H9 (cell line): Measurements from ENCODE around the gene IRF7. TPM values are rescaled to one million over a fixed set of nuclear protein-coding genes. Genes with fewer than 3 reads are reported as not detected.

Source experiments
- DNase-seq: peaks from one replicate; pipeline ENCODE4 v3.0.0-alpha.2; 2017
- H2AFZ ChIP-seq: one replicate; pipeline ENCODE4 v1.6.1; 2013; ENCODE audit warnings: mild to moderate bottlenecking, low read length, control low read depth, moderate library complexity
- H2AK5ac ChIP-seq: 2 replicates; pipeline ENCODE4 v1.6.1; 2013; ENCODE audit warnings: low read length, control low read depth, mixed read lengths; ENCODE audit not compliant: insufficient read length
- H2BK120ac ChIP-seq: one replicate; pipeline ENCODE4 v1.6.1; 2013; ENCODE audit warnings: low read depth, mild to moderate bottlenecking, low read length, control low read depth, inconsistent platforms; ENCODE audit not compliant: poor library complexity, severe bottlenecking
- H2BK12ac ChIP-seq: 2 replicates; pipeline ENCODE4 v1.6.1; 2013; ENCODE audit warnings: low read length, control low read depth, mixed read lengths, low read depth; ENCODE audit not compliant: insufficient read length
- H2BK15ac ChIP-seq: 2 replicates; pipeline ENCODE4 v1.6.1; 2013; ENCODE audit warnings: low read depth, low read length, control low read depth
- H2BK20ac ChIP-seq: one replicate; pipeline ENCODE4 v1.6.1; 2013; ENCODE audit warnings: low read depth, mild to moderate bottlenecking, low read length, control low read depth, inconsistent platforms; ENCODE audit not compliant: poor library complexity, severe bottlenecking
- H2BK5ac ChIP-seq: 2 replicates; pipeline ENCODE4 v1.6.1; 2013; ENCODE audit warnings: low read length, control low read depth, mixed read lengths; ENCODE audit not compliant: insufficient read length
- H3K14ac ChIP-seq: 2 replicates; pipeline ENCODE4 v1.6.1; 2013; ENCODE audit warnings: low read length, control low read depth; ENCODE audit not compliant: insufficient read depth
- H3K18ac ChIP-seq: 2 replicates; pipeline ENCODE4 v1.6.1; 2013; ENCODE audit warnings: low read depth, mild to moderate bottlenecking, mixed read lengths, low read length, control low read depth; ENCODE audit not compliant: insufficient read length
- H3K23ac ChIP-seq: 2 replicates; pipeline ENCODE4 v1.6.1; 2013; ENCODE audit warnings: low read length, control low read depth, mixed read lengths, low read depth; ENCODE audit not compliant: insufficient read length
- H3K23me2 ChIP-seq: 2 replicates; pipeline ENCODE4 v1.6.1; 2013; ENCODE audit warnings: low read depth, mild to moderate bottlenecking, mixed read lengths, low read length, control low read depth; ENCODE audit not compliant: insufficient read length, poor library complexity, severe bottlenecking
- H3K27ac ChIP-seq: 2 replicates; pipeline ENCODE4 v1.5.1; 2013; ENCODE audit warnings: low read length, control low read depth, mixed read lengths, low read depth; ENCODE audit not compliant: insufficient read length
- H3K27me3 ChIP-seq: 2 replicates; pipeline ENCODE4 v1.6.1; 2013; ENCODE audit warnings: low read length, control low read depth, inconsistent platforms; ENCODE audit not compliant: insufficient read depth
- H3K4ac ChIP-seq: 2 replicates; pipeline ENCODE4 v1.6.1; 2013; ENCODE audit warnings: low read depth, mild to moderate bottlenecking, control low read depth, inconsistent platforms, low read length, moderate library complexity
- H3K4me1 ChIP-seq: 2 replicates; pipeline ENCODE4 v1.6.1; 2013; ENCODE audit warnings: low read length, control low read depth, inconsistent platforms; ENCODE audit not compliant: insufficient read depth
- H3K4me2 ChIP-seq: 2 replicates; pipeline ENCODE4 v1.6.1; 2013; ENCODE audit warnings: low read length, control low read depth, mixed read lengths; ENCODE audit not compliant: insufficient read length, insufficient read depth
- H3K56ac ChIP-seq: 2 replicates; pipeline ENCODE4 v1.6.1; 2013; ENCODE audit warnings: low read depth, mild to moderate bottlenecking, mixed read lengths, low read length, control low read depth; ENCODE audit not compliant: insufficient read length
- H3K79me1 ChIP-seq: 2 replicates; pipeline ENCODE4 v1.6.1; 2013; ENCODE audit warnings: low read depth, mild to moderate bottlenecking, moderate library complexity, low read length, control low read depth, inconsistent platforms; ENCODE audit not compliant: insufficient read depth, poor library complexity, severe bottlenecking
- H3K79me2 ChIP-seq: 2 replicates; pipeline ENCODE4 v1.6.1; 2013; ENCODE audit warnings: low read length, control low read depth, inconsistent platforms; ENCODE audit not compliant: insufficient read depth
- H3K9ac ChIP-seq: 2 replicates; pipeline ENCODE4 v1.6.1; 2013; ENCODE audit warnings: low read length, control low read depth, mixed read lengths; ENCODE audit not compliant: insufficient read length; ENCODE audit errors: extremely low read depth
- H3K9me3 ChIP-seq: one replicate; pipeline ENCODE4 v1.6.1; 2013; ENCODE audit warnings: low read depth, low read length, inconsistent platforms; ENCODE audit not compliant: control insufficient read depth
- H3T11ph ChIP-seq: one replicate; pipeline ENCODE4 v1.6.1; 2013; ENCODE audit warnings: mild to moderate bottlenecking, low read length, control low read depth, inconsistent platforms
- H4K20me1 ChIP-seq: one replicate; pipeline ENCODE4 v1.6.1; 2013; ENCODE audit not compliant: control insufficient read depth, insufficient read length, insufficient read depth
- H4K5ac ChIP-seq: 2 replicates; pipeline ENCODE4 v1.6.1; 2013; ENCODE audit warnings: low read depth, mild to moderate bottlenecking, mixed read lengths, low read length, control low read depth; ENCODE audit not compliant: insufficient read length
- H4K8ac ChIP-seq: replicated peaks from 2 replicates; pipeline ENCODE4 v1.6.1; 2013; ENCODE audit warnings: low read length, control low read depth, mixed read lengths, low read depth; ENCODE audit not compliant: insufficient read length
- H4K91ac ChIP-seq: 2 replicates; pipeline ENCODE4 v1.6.1; 2013; ENCODE audit warnings: low read depth, mild to moderate bottlenecking, moderate library complexity, mixed read lengths, low read length, control low read depth; ENCODE audit not compliant: insufficient read length
- H3K27ac Mint-ChIP-seq, 3 experiments: 2 replicates in 2 of 3; 3 replicates in 1 of 3; pipeline ENCODE4 v1.8.0; 2020 to 2021; ENCODE audit warnings: mixed read lengths in 3 of 3, mild to moderate bottlenecking in 1 of 3, moderate library complexity in 1 of 3
- H3K27me3 Mint-ChIP-seq: 2 replicates; pipeline ENCODE4 v1.8.0; 2021; ENCODE audit warnings: low read depth, mild to moderate bottlenecking, moderate library complexity, mixed read lengths
- H3K36me3 Mint-ChIP-seq, 3 experiments: 2 replicates in 2 of 3; 3 replicates in 1 of 3; pipeline ENCODE4 v1.8.0; 2020 to 2021; ENCODE audit warnings: low read depth in 3 of 3, mixed read lengths in 3 of 3; ENCODE audit not compliant: insufficient read depth in 1 of 3
- H3K4me1 Mint-ChIP-seq, 2 experiments: 2 replicates each; pipeline ENCODE4 v1.8.0; 2020; ENCODE audit warnings: mixed read lengths in 2 of 2
- H3K4me3 Mint-ChIP-seq, 2 experiments: 2 replicates in 1 of 2; 3 replicates in 1 of 2; pipeline ENCODE4 v1.8.0; 2020 to 2021; ENCODE audit warnings: mild to moderate bottlenecking in 2 of 2, mixed read lengths in 2 of 2, moderate library complexity in 1 of 2
- H3K9me3 Mint-ChIP-seq, 2 experiments: 2 replicates in 1 of 2; 3 replicates in 1 of 2; pipeline ENCODE4 v1.8.0; 2020; ENCODE audit warnings: mild to moderate bottlenecking in 2 of 2, mixed read lengths in 2 of 2, moderate library complexity in 1 of 2
- WGBS: extraction: QIAGEN DNeasy Blood & Tissue Kit; methylation state at CpG from one replicate; pipeline ENCODE4 v1.1.7; 2013; ENCODE audit warnings: missing lambda C conversion rate, low lambda C conversion rate, mixed read lengths; ENCODE audit not compliant: insufficient read length; ENCODE audit errors: extremely low coverage; 5-methylcytosine and 5-hydroxymethylcytosine counted together
- total RNA-seq: library from RNA; stranded (reverse); gene quantifications from 2 replicates; pipeline ENCODE4 v1.2.1, GENCODE V29; 2021
- TF ChIP-seq, protein P1 (sequence below): fragments of 200-600 bp; sonication (generic); conservative IDR thresholded peaks from 3 replicates; pipeline ENCODE4 v1.8.0; 2021; ENCODE audit warnings: antibody characterized with exemption, mild to moderate bottlenecking

IRF7 gene
- total RNA-seq, 1 experiment from 2014 or later, result 9.8 TPM

DNA sequence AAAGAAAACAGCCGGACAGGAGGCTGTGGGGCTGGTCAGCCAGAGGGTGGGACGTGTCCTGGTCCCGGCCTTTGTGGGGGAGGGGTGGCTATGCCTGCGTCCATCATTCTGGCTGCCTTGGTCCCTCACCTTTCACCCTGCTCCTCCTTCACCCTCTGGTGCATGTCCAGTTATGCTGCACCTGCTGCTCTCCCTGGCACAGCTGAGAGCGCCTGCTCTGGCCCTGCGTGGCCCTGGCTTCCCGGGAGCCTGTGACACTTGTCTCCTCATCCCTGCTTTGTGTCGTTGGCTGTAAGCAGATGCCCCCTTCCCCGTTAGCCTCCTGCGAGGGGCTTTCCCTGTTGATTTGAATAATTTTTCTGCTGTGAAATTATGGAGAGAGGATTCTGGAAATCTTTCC lies 22.8 kb downstream of the IRF7 start:
- H3K14ac ChIP-seq, result no peak overlapping the region
- Mint-ChIP-seq H3K9me3 (no peaks in the 10 kb centered on the region; a peak in 1 of 5 replicates), H3K27me3 (0 out of 2 replicates have a peak, but pooled peaks cover 2% of the 10 kb centered on the region), H3K4me3 (no peak overlapping the region; a peak in 1 of 5 replicates), H3K36me3 (peaks cover 60 to 88% (median 88%) of the 10 kb centered on the region in 3 experiments), H3K27ac (0 out of 7 replicates have a peak overlapping the region, but pooled peaks of 1 of the 3 experiments have one; percentile 28), H3K4me1 (no peaks in the 10 kb centered on the region)
- H4K5ac ChIP-seq, result no peak overlapping the region
- H3K4ac ChIP-seq, result no peak overlapping the region
- H3K4me1 ChIP-seq, result no peaks in the 10 kb centered on the region
- H3K27me3 ChIP-seq, result no peaks in the 10 kb centered on the region
- DNase-seq, result no peak
- no peaks in the 10 kb centered on the region for H3K9me3 ChIP-seq
- H4K91ac ChIP-seq, result no peak overlapping the region
- H3K4me2 ChIP-seq, result no peak overlapping the region
- H2AK5ac ChIP-seq, result no peak overlapping the region
- no CpG with 5 or more reads among the region's 10 CpGs for WGBS
- no peak overlapping the region for H3K18ac ChIP-seq
- H2BK5ac ChIP-seq, result no peak overlapping the region
- no peak overlapping the region for H2BK12ac ChIP-seq
- H3K23me2 ChIP-seq, result no peaks in the 10 kb centered on the region
- H2BK20ac ChIP-seq, result no peak overlapping the region
- no peak overlapping the region for H3K27ac ChIP-seq
- H2AFZ ChIP-seq, result no peak overlapping the region
- peaks cover 3% of the 10 kb centered on the region for H3K79me1 ChIP-seq
- H3K23ac ChIP-seq, result no peak overlapping the region
- no peak overlapping the region for H2BK120ac ChIP-seq
- TF ChIP-seq, protein P1, sequence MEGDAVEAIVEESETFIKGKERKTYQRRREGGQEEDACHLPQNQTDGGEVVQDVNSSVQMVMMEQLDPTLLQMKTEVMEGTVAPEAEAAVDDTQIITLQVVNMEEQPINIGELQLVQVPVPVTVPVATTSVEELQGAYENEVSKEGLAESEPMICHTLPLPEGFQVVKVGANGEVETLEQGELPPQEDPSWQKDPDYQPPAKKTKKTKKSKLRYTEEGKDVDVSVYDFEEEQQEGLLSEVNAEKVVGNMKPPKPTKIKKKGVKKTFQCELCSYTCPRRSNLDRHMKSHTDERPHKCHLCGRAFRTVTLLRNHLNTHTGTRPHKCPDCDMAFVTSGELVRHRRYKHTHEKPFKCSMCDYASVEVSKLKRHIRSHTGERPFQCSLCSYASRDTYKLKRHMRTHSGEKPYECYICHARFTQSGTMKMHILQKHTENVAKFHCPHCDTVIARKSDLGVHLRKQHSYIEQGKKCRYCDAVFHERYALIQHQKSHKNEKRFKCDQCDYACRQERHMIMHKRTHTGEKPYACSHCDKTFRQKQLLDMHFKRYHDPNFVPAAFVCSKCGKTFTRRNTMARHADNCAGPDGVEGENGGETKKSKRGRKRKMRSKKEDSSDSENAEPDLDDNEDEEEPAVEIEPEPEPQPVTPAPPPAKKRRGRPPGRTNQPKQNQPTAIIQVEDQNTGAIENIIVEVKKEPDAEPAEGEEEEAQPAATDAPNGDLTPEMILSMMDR, result no peak
- H4K8ac ChIP-seq, result no peak overlapping the region
- no peak overlapping the region for H3K9ac ChIP-seq
- H3K56ac ChIP-seq, result no peak overlapping the region
- H4K20me1 ChIP-seq, result no peaks in the 10 kb centered on the region
- H3T11ph ChIP-seq, result no peak overlapping the region
- no peak overlapping the region for H2BK15ac ChIP-seq
- H3K79me2 ChIP-seq, result no peaks in the 10 kb centered on the region; the same call in 1 of the 2 replicates
